T-helper 1 cell (primary cell): ENCODE results near the gene HMCN2.
"Not testable (repeated sequence)": the region's sequence is repeated elsewhere in the genome, so short reads cannot be mapped to it uniquely, and the experiment has no call there.

Source experiments
- DNase-seq, 5 donors: peaks; one replicate each; pipeline ENCODE4 v3.0.0-alpha.2; 2012 to 2020

Gene HMCN2

DNA sequence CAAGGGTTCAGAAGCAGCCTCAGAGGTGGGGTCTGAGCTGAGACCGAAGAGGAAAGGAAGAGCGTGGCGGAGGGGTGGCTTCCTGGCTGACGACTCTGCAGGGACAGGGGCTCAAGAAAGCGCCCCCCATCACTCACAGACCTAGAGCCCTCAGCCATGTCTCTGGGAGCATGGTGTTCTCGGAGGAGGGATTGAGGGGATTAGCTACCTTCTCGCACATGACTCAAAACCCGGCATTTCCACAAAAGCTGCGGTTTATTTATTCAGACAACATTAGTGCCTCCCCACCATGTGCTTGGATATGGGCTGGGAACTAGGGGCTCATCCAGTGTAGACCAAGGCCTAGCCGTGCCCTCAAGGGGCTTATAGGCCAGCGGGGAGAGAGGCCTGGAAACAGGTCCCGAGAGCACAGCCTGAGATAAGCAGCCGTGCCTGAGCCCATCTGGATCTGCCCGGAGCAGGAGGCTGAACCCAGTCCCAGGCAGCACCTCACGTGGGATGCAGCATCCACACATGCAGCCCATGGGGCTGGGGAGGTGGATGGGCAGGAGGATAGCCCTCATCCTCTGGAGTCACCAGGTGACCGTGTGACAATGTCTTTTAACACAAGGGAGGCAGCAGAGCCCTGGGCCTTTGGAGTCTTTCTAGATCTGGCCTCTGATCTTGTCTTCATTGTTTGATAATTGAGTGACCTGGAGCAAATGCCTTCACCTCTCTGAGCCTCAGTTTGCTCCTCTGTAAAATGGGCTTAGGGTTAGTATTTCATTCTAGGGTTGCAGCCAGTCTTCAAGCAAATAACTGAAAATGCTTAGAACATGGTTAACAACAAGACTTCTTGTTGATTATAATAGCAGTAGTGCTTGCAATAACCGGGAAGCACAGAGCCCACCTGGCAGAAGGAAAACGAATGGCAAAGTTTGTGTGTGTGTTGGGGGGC lies 878 bp upstream of the HMCN2 start:
- DNase-seq: no peak

DNA sequence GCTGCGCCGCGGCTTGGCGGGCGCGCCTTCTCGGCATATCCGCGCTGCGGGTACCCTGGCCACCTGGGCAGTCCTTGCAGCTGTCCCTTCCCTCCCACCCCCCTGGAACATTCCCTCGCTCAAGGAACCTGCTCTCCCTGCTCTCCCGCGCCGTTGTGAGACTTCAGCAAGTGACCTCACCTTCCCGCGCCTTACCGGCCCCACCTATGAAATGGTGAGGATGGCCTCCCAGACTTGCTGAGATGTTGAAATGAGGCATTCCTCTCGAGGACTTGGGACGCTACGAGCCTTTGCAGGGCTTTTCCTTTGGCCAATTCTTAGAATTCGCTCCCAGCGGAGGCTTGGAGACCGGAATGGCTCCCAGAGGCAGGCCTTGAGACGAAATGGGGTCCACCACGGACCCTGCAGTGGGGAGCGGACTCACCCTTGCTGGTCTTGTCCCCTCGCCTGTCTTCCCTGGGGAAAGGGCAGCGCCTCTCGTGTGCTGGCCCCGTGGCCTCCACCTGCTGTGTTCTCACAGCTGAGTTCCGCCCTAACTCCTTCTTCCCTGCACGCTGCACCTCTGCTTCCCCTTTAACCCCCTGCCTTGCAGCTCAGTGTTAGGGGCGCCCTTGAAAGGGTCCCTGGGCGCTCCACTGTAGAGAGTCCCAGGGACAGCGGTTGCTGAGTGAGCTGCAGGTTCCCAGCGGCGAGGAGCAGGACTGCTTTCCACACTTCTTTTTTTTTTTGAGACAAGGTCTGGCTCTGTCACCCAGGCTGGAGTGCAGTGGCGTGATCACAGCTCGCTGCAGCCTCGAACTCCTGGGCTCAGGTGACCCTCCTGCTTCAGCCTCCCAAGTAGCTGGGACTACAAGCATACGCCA lies 907 bp downstream of the HMCN2 start:
- DNase-seq: no peak

DNA sequence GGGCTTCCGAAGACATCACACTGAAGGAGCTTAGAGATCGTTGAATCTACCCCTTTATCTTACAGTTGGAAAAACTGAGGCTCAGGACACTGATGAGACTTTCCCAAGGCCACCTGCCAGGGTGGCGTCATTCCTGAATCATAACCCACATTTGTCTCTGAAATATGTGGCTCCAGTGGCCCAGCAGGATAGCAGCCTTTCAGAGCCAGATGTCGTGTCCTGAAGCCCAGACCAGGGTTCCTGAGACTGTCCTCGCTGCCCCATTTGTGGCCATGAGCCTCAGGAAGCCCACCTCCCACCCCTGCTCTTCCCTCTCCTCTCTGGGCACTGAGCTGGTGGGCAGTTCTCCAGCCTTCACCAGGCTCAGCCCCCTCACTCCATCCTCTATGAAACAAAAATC lies 2.4 kb downstream of the HMCN2 start:
- DNase-seq: no peak

DNA sequence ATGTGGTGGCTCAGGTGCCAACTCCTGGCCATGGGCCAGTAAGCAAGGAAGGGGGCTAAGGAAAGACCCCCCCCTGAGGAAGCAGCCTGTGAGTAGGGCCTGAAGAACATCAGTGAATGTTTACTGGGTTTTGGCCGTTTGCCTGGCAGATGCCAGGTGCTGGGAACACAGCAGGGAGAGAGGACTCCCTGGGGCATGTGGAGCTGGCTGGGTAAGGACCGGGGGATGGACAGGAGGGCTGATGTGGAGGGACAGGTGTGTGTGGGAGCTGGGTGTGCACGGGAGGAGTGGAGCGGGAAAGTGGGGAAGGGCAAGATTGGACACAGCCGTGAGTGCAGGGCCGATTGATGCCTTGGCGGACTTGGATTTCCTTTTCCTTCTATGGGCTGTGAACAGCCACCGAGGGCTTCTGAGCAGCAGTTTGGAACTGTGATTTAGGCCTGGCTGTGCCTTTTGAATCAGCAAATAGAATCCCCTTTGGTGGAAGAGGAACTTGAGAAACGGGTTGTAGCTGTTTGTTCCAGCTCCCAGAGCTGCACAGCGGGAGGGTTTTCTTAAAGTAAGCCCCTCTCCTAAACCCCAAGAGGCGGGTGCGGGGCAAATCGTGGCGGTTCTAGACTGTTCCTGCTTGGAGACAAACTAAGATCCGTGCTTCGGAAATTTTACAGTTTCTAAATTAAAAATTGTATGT lies 3.1 kb downstream of the HMCN2 start:
- DNase-seq: no peak

DNA sequence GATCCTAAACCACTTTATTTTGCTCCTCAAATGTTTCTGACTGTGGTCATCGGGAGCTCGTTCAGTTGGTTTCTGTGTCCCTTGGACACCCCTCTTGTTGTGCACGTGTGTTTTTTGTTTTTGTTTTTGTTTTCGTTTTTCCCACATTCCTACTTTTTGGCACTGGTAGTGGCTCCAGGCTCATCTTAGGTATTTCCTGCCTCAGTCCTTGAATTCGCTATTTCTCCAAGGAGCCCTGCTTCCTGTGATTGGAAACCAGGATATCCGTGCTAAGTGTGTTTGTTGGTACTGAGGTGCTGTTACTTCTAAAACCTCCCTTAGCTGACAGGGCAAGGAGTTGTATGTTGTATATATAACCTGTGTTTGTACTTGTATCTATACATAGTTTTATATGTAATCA lies 5.9 kb downstream of the HMCN2 start:
- DNase-seq: no peak

DNA sequence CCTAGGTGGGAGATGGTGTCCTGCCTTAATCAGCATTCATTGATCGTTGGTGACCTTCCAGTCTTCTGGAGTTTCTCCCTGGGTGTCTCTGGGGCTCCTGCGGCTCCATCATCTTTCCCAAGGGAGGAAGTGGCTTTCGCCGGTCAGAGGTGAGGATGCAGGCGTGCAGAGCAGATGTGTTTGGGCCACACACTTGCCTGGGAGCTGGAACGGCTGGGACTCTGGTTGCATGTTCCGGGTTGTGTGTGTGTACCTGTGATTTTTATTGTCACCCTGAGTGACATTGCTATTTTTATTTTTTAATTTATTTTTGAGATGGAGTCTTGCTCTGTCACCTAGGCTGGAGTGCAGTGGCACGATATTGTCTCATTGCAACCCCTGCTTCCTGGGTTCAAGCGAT lies 9.6 kb downstream of the HMCN2 start:
- no peak for DNase-seq

DNA sequence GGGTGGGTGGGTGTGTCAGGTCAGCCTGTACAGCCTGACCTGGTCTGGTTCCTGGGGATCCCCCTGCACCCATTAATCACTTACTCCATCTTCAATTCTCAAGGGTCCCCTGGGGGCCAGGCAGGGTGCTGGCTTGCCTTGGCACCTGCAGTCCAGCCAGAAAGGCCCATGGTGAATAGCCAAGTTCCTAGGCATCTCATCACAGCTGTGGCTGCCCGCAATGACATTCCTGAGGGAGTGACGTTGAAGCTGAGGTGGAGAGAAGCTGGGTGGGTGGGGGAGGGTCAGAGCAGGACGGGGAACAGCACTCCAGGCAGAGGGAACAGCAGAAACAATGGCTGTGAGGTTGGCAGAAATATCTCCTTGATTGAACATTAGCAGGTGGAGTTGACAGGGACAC lies 10.6 kb downstream of the HMCN2 start:
- DNase-seq: no peak

DNA sequence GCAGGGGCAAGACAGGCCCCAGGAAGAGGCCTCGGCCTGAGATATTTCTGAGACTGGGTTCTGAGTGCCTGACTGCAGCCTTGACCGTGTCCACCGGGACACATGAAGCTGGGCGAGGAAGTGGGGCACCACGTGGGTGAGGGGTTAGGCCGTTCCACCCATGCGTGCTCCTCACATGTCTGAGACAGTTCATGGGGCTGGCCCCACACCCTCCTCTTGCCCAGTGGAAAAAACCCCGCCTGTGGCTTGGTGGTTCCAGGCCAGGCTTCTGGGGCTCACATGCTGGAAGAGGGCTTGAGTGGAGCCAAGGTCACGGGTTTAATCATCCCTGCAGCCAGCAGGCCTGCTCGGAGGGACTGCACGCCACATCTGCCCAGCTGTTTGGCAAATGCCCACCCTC lies 11.4 kb downstream of the HMCN2 start:
- no peak for DNase-seq

DNA sequence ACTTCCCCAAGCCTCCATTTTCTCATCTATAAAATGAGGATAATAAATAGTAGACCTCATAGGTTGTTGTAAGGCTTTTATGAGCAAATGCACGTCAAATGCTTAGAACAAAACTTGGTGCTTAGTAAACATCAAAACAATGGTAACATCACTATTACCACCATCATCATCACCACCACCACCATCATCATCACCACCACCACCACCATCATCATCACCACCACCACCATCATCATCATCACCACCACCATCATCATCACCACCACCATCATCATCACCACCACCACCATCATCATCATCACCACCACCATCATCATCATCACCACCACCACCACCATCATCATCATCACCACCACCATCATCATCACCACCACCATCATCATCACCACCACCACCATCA lies 12.0 kb downstream of the HMCN2 start:
- DNase-seq: not testable (repeated sequence)

DNA sequence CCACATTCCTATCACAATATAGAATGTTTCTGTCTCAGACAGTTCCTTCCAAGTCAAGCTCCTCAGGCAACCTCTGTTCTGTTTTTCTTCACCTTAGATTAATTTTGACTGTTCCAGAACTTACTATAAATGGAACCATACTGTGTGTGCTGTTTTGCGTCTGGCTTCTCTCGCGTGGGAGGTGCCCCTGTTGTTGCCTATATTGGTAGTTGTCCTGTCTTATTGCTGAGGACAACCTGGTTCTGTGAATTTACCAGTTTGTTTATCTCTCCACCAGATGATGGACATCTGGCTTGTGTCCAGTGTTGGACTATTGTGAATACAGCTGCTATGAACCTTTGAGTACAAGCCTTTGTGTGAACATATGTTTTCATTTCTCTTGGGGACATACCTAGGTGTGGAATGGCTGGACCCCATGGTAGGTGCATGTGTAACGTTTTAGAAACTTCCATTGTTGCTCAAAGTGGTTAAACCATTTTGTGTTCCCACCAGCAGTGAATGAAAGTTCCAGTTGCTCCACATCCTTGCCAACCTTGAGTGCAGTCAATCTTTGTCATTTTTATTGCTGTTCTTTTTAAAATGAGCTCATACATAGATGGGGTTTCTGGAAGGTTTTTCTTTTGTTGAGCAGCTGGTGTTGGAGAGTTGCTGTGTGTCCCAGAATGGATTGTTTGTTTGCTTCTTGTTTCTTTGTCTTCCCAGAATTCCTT lies 18.1 kb downstream of the HMCN2 start:
- DNase-seq: no peak

DNA sequence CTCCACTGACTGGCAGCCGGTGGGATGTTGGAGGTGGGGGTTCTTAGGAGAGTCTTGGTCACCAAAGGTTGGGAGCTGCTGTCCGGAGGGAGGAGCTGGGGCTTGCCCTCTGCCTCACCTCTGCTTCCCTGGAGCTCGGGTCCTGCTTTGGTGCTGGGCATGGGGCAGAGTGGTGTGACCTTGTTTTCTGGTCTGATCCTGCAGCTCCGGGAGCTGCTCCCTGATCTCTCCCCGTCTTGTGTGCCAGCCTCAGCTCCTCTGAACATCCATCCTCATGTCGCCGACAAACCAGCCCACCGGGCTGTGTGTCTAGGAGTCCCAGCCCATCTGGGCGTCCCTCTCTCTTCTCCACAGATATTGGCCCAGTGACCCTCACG lies 18.7 kb downstream of the HMCN2 start:
- no peak for DNase-seq

DNA sequence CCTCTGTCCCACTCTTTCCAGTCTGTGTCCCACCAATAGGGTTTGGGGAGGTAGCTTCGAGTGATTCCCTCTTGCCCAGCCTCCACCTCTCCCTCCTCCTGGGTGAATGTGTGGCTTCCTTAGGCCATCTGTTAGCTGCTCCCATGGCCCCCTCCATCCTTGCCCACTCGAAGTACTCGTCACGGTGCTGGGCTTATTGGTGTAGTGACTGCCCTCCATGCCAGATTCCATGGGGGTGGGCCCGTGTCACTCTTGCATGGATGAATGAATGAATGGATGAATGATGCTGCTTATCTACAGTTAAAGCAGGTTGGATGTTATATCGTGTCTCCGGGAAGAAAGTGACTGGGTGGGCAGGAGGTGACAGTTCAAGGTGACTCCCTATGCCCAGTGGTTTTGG lies 19.1 kb downstream of the HMCN2 start:
- DNase-seq: no peak

DNA sequence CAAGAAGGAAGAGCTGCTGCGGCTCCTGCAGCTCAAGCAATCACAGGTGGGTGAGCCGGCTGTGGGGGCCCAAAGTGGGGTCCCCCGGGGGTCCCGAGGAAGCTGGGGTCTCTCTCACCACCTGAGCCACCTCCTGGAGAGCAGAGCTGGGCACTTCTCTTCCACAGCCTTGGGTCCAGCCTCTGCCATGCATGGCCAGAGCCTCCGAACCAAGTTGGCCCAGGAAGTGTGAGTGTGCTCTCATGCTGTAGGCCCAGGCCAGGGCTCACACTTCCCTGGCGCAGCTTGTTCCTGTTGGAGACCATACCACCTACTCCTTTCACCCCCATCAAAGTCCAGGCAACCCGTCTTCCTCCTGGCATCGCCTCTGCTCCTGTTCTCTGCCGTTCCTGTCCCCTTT lies 19.7 kb downstream of the HMCN2 start:
- no peak for DNase-seq

DNA sequence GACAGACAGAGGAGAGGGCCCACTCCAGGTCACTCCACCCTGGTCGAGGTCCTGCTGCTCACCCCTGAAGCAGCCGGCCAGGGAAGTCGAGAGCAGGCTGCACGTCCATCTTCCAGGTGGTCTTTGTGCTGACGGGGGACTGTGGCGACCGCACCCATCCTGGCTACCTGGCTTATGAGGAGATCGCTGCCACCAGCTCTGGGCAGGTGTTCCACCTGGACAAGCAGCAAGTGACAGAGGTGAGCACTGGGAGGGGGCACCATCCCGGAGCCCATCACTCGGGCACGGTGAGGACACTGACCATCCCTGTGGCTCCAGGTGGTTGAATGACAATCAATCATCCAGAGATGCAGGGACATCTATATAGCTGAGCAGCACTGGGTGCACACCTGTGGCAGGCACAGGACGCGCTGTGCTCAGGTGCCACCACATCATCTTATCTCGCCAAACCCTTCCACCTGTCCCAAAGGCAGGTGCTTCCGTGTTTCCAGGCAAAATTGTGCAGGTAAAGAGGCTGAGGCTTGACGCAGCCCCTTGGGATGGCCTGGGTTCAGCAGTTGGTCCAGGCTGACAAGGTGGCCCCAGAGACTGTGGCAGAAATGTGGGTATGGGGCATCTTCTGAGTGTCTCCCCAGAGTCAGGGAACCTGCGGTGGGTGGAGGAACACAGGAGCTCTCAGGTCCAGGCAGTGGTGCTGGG lies 20.7 kb downstream of the HMCN2 start:
- DNase-seq: no peak

DNA sequence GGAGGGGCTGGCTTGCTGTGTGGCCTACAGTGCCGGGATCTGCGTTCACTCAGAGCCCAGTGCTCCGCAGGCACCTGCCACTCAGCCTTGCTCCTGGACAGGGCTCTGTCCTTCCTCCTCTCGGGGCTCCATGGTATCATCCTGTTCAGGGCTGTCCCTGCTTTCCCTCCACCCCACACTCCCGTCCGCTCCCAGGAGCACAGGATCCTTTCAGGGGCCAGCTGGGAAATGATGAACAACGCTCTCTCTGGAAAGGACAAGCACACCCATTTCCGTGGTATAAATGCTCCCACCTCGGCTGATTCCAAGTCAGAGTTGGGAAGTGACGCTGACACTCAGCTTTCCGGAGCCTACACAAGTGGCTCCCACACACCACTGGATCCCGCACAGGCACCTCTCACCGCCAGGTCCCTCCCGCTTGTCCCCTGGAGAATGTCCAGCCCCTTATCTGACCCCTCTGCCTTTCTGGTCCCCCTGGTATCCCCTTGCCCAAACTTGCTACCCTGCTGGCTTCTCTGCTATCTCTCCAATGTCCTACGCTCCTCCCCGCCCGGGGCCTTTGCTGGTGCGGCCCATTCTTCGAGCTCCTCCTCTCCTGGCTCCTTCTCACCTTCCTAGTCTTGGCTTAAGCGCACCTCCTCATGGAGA lies 21.3 kb downstream of the HMCN2 start:
- no peak for DNase-seq

DNA sequence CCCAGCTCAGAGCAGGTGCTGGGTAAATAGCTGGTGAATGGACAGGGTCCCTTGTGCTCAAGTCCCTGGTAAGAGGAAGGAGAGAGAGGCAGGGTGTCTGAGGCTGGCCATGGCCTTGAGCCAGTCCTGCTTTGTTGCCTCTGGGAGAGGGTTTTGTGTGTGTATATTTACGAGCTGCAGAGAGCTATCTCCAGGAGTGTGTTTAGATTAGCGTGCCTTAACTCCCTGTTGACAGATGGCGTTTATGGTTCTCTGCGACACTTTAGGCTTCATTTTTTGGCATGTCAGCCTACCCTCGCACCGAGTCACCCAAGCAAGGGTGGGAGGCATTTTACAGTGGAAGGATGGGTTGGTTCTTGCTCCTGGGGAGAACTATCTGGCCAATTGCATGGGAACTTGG lies 22.2 kb downstream of the HMCN2 start:
- DNase-seq: no peak

DNA sequence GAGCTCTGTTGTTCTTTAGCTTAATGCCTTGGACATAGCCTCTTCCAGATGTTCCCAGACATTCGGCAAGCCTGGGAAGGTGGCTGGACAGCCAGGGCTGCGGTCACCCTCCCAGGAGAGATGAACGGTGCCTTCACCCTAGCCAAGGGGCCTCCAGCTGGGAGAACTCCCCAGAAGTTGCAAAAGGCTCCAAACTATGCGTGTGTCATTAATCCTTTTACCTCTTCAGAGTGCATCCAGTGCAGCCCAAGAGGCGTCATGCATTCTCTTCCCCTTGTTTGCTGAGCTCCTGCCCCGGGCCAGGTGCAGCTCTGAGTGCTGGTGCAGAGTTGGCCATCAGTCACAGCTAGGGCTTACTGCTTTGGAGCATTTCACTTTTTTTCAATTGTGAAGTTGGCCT lies 22.8 kb downstream of the HMCN2 start:
- no peak for DNase-seq

DNA sequence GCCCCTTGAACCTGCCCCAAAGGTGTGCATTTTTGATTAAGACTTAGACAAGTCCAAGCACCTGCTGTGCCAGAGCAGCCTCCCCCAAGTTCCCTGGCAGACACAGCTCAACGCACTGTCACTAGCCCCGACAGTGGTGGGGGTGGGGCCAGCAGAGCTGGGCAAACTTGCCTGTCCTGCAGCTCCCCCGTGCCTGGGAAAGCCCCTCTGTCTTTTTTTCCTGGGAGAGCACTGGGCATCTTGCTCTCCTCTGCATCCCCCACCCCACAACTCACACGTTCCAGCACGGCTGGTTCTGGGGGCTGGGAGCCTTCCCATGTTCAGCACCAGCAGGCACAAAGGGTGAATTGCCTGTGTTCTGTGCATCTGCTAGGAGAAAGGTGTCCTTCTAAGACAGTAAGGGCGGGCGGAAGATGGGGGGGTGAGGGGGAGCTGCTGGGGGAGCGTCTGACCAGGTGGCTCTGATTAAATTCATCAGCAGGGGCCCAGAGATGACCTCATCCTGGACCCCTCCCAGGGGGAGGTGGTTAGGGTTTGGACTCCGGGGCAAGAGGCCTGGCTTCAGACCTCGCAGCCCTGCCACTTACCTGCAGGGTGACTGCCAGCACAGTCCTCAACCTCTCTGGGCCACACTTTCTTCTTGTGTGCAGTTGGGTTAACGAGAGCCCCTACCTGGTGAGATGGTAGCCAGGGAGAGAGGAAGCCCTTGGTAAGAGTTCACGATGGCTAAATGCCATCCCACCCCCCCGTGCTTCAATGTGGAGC lies 23.5 kb downstream of the HMCN2 start:
- no peak for DNase-seq

DNA sequence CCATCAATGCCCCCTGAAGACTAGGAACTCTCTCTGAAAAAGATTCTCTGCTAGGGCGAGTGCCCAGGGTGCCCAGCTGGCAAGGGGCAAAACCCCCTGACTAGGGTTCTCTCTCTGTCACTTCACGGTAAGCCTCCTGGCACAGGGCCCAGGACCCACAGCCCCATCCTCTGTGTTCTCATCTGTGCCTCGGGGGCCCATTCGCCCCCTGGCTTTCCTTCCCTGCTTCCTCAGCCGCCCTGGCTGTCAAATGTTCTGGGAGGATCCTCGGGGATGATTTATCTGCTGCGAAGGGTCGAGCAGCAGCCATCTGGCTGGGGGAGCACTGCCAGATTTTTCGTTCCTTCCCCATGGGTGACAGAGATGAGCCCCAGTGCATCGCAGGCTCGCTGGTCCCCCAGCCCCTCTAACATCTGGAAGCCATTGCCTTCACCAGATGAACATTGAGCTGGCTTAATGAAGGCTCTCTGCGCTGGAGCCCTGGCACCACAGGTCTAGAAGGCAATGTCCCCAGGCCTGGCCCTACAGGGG lies 24.2 kb downstream of the HMCN2 start:
- no peak for DNase-seq
